NCI-H2107 treated with DMSO at 0.1 percent for 48 hours (cell line): ENCODE results near the gene CLTA.
"Not testable (repeated sequence)": the region's sequence is repeated elsewhere in the genome, so short reads cannot be mapped to it uniquely, and the experiment has no call there.

ENCODE experiments used
- DNase-seq: peaks from one replicate; lab custom pipeline; 2025; ENCODE audit not compliant: unreplicated experiment; lab: John Stamatoyannopoulos, UW

CLTA gene

DNA sequence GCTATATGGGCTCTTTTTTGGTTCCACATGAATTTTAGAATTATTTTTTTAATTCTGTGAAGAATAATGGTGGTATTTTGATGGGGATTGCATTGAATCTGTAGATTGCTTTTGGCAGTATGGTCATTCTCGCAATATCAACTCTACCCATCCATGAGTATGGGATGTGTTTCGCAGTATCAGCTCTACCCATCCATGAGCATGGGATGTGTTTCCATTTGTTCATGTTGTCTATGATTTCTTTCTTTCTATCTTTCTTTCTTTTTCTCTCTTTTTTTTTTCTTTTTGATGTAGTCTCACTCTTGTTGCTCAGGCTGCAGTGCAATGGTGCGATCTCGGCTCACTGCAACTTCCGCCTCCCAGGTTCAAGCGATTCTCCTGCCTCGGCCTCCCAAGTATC, 48.5 kb downstream of the CLTA start:
- not testable (repeated sequence) for DNase-seq

GRCh38 chr9:36239675-36240074, 49.0 kb downstream of the CLTA start:
- DNase-seq, result not testable (repeated sequence)

DNA sequence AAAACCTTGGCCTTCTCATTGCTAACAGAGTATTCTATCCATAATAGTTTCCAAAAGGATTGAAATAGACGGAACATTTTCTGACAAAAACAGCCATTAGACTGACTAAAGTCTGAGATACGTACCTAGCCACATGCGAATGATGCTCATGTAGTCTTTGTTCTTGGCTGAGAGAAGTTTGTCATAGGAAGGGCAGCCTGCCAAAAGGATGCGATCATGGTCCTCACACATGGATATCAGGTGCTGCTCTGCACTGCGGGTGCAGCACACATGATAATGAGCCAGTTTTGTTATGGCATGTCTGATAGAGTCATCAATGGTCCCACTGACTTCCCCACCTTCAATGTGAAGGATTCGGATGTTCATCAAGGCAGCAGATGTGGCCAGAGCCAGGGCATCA, 55.2 kb downstream of the CLTA start:
- DNase-seq, result no peak

DNA sequence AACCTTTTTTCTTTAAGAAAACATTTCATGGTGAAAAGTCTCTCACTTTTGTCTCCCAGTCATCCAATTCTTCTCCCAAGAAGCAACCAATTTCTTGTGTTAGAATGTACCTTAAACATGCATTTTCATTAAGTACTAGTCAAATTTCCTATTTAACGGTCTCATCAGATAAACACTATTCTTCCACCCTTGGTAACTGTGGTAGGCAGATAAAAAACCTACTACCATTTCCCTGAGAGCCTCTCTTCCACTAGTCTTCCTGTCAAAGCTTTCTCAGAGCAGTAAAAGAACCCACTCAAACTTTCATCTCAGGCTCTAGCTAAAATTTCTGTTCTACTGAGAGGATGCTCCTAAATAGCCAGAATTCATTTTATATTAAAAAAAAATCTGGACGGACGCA, 56.6 kb downstream of the CLTA start:
- no peak for DNase-seq

GRCh38 chr9:36248061-36248460, 57.3 kb downstream of the CLTA start:
- peak; percentile 12 for DNase-seq

GRCh38 chr9:36249189-36249588, 58.5 kb downstream of the CLTA start:
- DNase-seq, result no peak

- no peak for DNase-seq
Measured at GRCh38 chr9:36250079-36250478, 59.4 kb downstream of the CLTA start.

DNA sequence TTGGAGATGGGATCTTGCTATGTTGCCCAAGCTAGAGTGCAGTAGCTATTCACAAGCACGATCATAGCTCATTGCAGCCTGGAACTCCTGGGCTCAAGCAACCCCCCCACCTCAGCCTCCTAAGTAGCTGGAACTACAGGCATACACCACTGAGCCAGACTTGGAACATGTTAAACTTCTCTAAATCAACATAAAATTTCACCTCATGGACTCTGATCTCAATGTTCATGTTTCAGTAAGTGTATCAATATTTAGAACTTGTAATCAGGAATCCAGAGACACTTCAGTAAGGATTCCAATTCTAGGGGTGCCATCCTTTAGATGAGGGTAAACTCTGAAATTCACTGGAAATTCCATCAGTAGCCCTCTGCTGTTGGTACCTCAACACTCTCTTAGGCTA, 60.7 kb downstream of the CLTA start:
- DNase-seq, result no peak

GRCh38 chr9:36258208-36258995, 67.7 kb downstream of the CLTA start, which contains the start of gene GNE:
Gene GNE, minus strand, starts transcription at chr9:36258448. Its CDS starts 9,093 bp downstream, at chr9:36249355.
- peak; percentile 69 for DNase-seq

DNA sequence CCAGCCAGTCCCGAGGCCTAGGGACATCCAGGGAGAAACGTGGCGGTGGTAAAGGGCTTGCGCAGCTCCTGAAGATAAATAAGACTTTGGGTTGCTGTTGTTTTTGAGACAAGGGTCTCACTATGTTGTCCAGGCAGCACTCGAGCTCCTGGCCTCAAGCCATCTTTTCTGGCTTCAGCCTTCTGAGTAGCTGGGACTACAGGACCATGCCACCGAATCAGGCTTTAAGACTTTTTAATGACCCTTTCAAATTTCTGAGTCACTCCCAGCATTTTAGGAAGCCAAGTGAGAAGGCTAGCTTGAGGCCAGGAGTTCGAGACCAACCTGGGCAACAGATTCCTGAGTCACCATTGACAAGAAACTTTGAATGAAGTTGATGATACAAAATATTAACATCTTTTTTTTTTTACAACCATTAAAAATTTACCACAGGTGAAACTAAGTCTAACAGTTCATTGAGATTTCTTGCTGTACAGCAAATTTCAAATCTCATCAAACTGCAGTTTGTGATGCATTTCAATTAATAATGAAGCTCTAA, 68.3 kb downstream of the CLTA start:
- no peak for DNase-seq
